HepG2 (cell line): ENCODE data around the gene TCOF1. TPM values are rescaled to one million over a fixed set of nuclear protein-coding genes. Genes with fewer than 3 reads are reported as not detected.
A peak's percentile ranks its signal among the peaks of the same experiment; 100 is the strongest.

ENCODE experiments used
- CEBPZ ChIP-seq: IDR thresholded peaks from 2 replicates; pipeline ENCODE4 v1.6.1; 2012; ENCODE audit warnings: low read length, improper control_type of control experiment
- EEA1 ChIP-seq: sonication (generic); formaldehyde crosslinking; IDR thresholded peaks from 2 replicates; pipeline ENCODE4 v1.5.1; 2020; ENCODE audit warnings: mild to moderate bottlenecking, missing genetic modification reagents, borderline replicate concordance
- GFI1 ChIP-seq: sonication (generic); formaldehyde crosslinking; IDR thresholded peaks from 2 replicates; pipeline ENCODE4 v1.5.0; 2020; ENCODE audit warnings: missing genetic modification reagents, mild to moderate bottlenecking, borderline replicate concordance
- HNF1A ChIP-seq, 2 experiments: sonication (generic) in 1 of 2; formaldehyde crosslinking in 1 of 2; IDR thresholded peaks; 2 replicates each; pipeline versions ENCODE4 v1.4.0 to v1.6.1; 2016 to 2020; ENCODE audit warnings: borderline replicate concordance in 1 of 2, low read depth in 1 of 2, mild to moderate bottlenecking in 1 of 2, missing genetic modification reagents in 1 of 2
- JUNB ChIP-seq: sonication (generic); formaldehyde crosslinking; IDR thresholded peaks from 2 replicates; pipeline ENCODE4 v1.8.0; 2022; ENCODE audit warnings: missing genetic modification reagents, mild to moderate bottlenecking, borderline replicate concordance
- MXD3 ChIP-seq: IDR thresholded peaks from 2 replicates; pipeline ENCODE4 v1.6.1; 2016; ENCODE audit warnings: mild to moderate bottlenecking, missing biosample characterization, missing genetic modification reagents
- PRDM10 ChIP-seq: sonication (generic); formaldehyde crosslinking; IDR thresholded peaks from 2 replicates; pipeline ENCODE4 v1.4.0; 2020; ENCODE audit warnings: low read depth, missing genetic modification reagents
- STAG1 ChIP-seq: sonication (generic); formaldehyde crosslinking; IDR thresholded peaks from 2 replicates; pipeline ENCODE4 v1.4.0; 2020; ENCODE audit warnings: missing genetic modification reagents
- TERF1 ChIP-seq: sonication (generic); formaldehyde crosslinking; IDR thresholded peaks from 2 replicates; pipeline ENCODE4 v1.8.0; 2022; ENCODE audit warnings: mild to moderate bottlenecking, missing genetic modification reagents, moderate library complexity
- ZMYM4 ChIP-seq: sonication (generic); formaldehyde crosslinking; IDR thresholded peaks from 2 replicates; pipeline ENCODE4 v1.8.1; 2023; ENCODE audit warnings: mild to moderate bottlenecking, missing genetic modification reagents
- ZNF232 ChIP-seq: sonication (generic); formaldehyde crosslinking; IDR thresholded peaks from 2 replicates; pipeline ENCODE4 v1.4.0; 2020; ENCODE audit warnings: missing genetic modification reagents, borderline replicate concordance
- ZNF446 ChIP-seq: sonication (generic); formaldehyde crosslinking; IDR thresholded peaks from 2 replicates; pipeline ENCODE4 v1.5.0; 2020; ENCODE audit warnings: mild to moderate bottlenecking, missing genetic modification reagents
- ZNF782 ChIP-seq: sonication (generic); formaldehyde crosslinking; IDR thresholded peaks from 2 replicates; pipeline ENCODE4 v1.4.0; 2020; ENCODE audit warnings: missing genetic modification reagents, mild to moderate bottlenecking, borderline replicate concordance
- polyA plus RNA-seq, 8 experiments: library from polyadenylated mRNA; depleted of rRNA in 3 of 8; stranded (reverse) in 7 of 8; unstranded in 1 of 8; fragments of >200 nt; fragmentation: Illumina TruSeq in 4 of 8; extraction: Trizol in 4 of 8; gene quantifications; 2 replicates each; pipeline versions ENCODE4 v1.2.1 to v1.2.3, GENCODE V29; 2011 to 2016; ENCODE audit warnings: low read depth in 4 of 8, missing spikeins in 1 of 8, mixed read lengths in 1 of 8; ENCODE audit not compliant: insufficient read depth in 1 of 8
- total RNA-seq, 5 experiments: library from RNA; depleted of rRNA; stranded (reverse); fragments of >200 nt; fragmentation: Illumina TruSeq; extraction: Trizol; gene quantifications; 2 replicates each; pipeline ENCODE4 v1.2.3, GENCODE V29; 2016; ENCODE audit warnings: low read depth in 1 of 5

TCOF1 gene
- total and polyA plus RNA-seq, 2 of the 13 experiments (the other 11 are each of a cell fraction or from before 2014, with no cell fraction given): 10.1 to 41.6 TPM

GRCh38 chr5:150412319-150413175 is 55.0 kb downstream of the TCOF1 start, which contains the start of gene CD74 (continued):
- no peak for TF ChIP-seq CEBPZ
- TF ChIP-seq JUNB (CRISPR knock-in tag): no peak
- no peak for TF ChIP-seq ZNF446 (CRISPR knock-in tag)
- TF ChIP-seq ZNF782 (CRISPR knock-in tag): peak; percentile 39; the same call in 1 of the 2 replicates
- TF ChIP-seq HNF1A (IDR thresholded peaks at IDR 0.05; ENCODE audit: low read depth): no peak
- TF ChIP-seq HNF1A (CRISPR knock-in tag; IDR thresholded peaks at IDR 0.05; ENCODE audit: borderline replicate concordance): peak; percentile 50; the same call in 1 of the 2 replicates
- peak; percentile 8; the same call in 1 of the 2 replicates for TF ChIP-seq GFI1 (CRISPR knock-in tag)
- peak; percentile 74 for TF ChIP-seq ZMYM4 (CRISPR knock-in tag)
- no peak for TF ChIP-seq PRDM10 (CRISPR knock-in tag)
- peak; percentile 39; the same call in 1 of the 2 replicates for TF ChIP-seq ZNF232 (CRISPR knock-in tag)
- no peak for TF ChIP-seq STAG1 (CRISPR knock-in tag)
- no peak for TF ChIP-seq TERF1
- TF ChIP-seq MXD3: no peak
- TF ChIP-seq EEA1 (CRISPR knock-in tag): no peak
